T-helper 17 cell (primary cell): ENCODE measurements around the gene ATP8A2. TPM values are rescaled to one million over a fixed set of nuclear protein-coding genes. Genes with fewer than 3 reads are reported as not detected.

Source experiments
- ATAC-seq: fragments of 150-1000 bp; cut with Tn5 transposase; 2 replicates; pipeline ENCODE4 v1.10.0; 2021; ENCODE audit warnings: mild to moderate bottlenecking, moderate library complexity
- DNase-seq, 3 donors: peaks; one replicate each; pipeline versions ENCODE4 v3.0.0 to v3.0.0-alpha.2; 2020 to 2021
- H3K9me3 ChIP-seq: one replicate; pipeline ENCODE4 v1.7.0; 2013; ENCODE audit warnings: low read length, mild to moderate bottlenecking; ENCODE audit not compliant: control insufficient read depth, poor library complexity, severe bottlenecking
- H3K27ac Mint-ChIP-seq: one replicate; pipeline ENCODE4 v1.8.0; 2022; ENCODE audit warnings: mild to moderate bottlenecking, moderate library complexity, mixed read lengths
- H3K27me3 Mint-ChIP-seq: one replicate; pipeline ENCODE4 v1.8.0; 2022; ENCODE audit warnings: mixed read lengths
- H3K36me3 Mint-ChIP-seq: one replicate; pipeline ENCODE4 v1.8.0; 2022; ENCODE audit warnings: low read depth, mixed read lengths
- H3K4me1 Mint-ChIP-seq: one replicate; pipeline ENCODE4 v1.8.0; 2022; ENCODE audit warnings: mild to moderate bottlenecking, mixed read lengths
- H3K4me3 Mint-ChIP-seq: one replicate; pipeline ENCODE4 v1.8.0; 2022; ENCODE audit warnings: mild to moderate bottlenecking, moderate library complexity, mixed read lengths
- total RNA-seq, 4 donors: library from RNA in 2 of 4; stranded (reverse) in 2 of 4; gene quantifications; one replicate each; pipeline ENCODE4 v1.2.3 and lab custom pipeline; 2022 to 2026

Gene ATP8A2
- total RNA-seq, 2 donors from 2014 or later = 0.18 to 0.20 TPM

GRCh38 chr13:25699056-25699455 lies 327.3 kb downstream of the ATP8A2 start:
- H3K4me1 Mint-ChIP-seq = no peaks in the 10 kb centered on the region
- H3K27me3 Mint-ChIP-seq = peaks cover 16% of the 10 kb centered on the region
- H3K9me3 ChIP-seq = no peaks in the 10 kb centered on the region
- no peaks in the 10 kb centered on the region for H3K36me3 Mint-ChIP-seq
- H3K27ac Mint-ChIP-seq = no peak overlapping the region
- no peak for DNase-seq
- ATAC-seq = no peak
- H3K4me3 Mint-ChIP-seq = no peak overlapping the region

GRCh38 chr13:25699600-25699999 lies 327.8 kb downstream of the ATP8A2 start:
- H3K27ac Mint-ChIP-seq = no peak overlapping the region
- no peak overlapping the region for H3K4me3 Mint-ChIP-seq
- H3K9me3 ChIP-seq = no peaks in the 10 kb centered on the region
- H3K36me3 Mint-ChIP-seq = no peaks in the 10 kb centered on the region
- no peak for ATAC-seq
- no peaks in the 10 kb centered on the region for H3K4me1 Mint-ChIP-seq
- DNase-seq = no peak
- peaks cover 12% of the 10 kb centered on the region for H3K27me3 Mint-ChIP-seq

- DNase-seq = no peak
- no peaks in the 10 kb centered on the region for H3K9me3 ChIP-seq
- H3K4me1 Mint-ChIP-seq = no peaks in the 10 kb centered on the region
- peaks cover 12% of the 10 kb centered on the region for H3K27me3 Mint-ChIP-seq
- no peak for ATAC-seq
- H3K36me3 Mint-ChIP-seq = no peaks in the 10 kb centered on the region
- H3K27ac Mint-ChIP-seq = no peak overlapping the region
- no peak overlapping the region for H3K4me3 Mint-ChIP-seq
These were observed 329.5 kb downstream of the ATP8A2 start for GRCh38 chr13:25701304-25701703.

- no peak for DNase-seq
- Mint-ChIP-seq H3K4me1 (no peaks in the 10 kb centered on the region), H3K27me3 (peaks cover 12% of the 10 kb centered on the region), H3K36me3 (no peaks in the 10 kb centered on the region), H3K4me3 (no peak overlapping the region), H3K27ac (no peak overlapping the region)
- H3K9me3 ChIP-seq = no peaks in the 10 kb centered on the region
- ATAC-seq = no peak
These were observed 330.6 kb downstream of the ATP8A2 start for GRCh38 chr13:25702386-25702785.

GRCh38 chr13:25707726-25708125 lies 336.0 kb downstream of the ATP8A2 start:
- peaks cover 31% of the 10 kb centered on the region for H3K27me3 Mint-ChIP-seq
- DNase-seq = no peak
- H3K4me1 Mint-ChIP-seq = no peaks in the 10 kb centered on the region
- H3K4me3 Mint-ChIP-seq = no peak overlapping the region
- no peak overlapping the region for H3K27ac Mint-ChIP-seq
- no peaks in the 10 kb centered on the region for H3K9me3 ChIP-seq
- H3K36me3 Mint-ChIP-seq = no peaks in the 10 kb centered on the region
- no peak for ATAC-seq

GRCh38 chr13:25708268-25708667 lies 336.5 kb downstream of the ATP8A2 start:
- Mint-ChIP-seq H3K36me3 (no peaks in the 10 kb centered on the region), H3K27me3 (peaks cover 32% of the 10 kb centered on the region), H3K4me3 (no peak overlapping the region), H3K27ac (no peak overlapping the region), H3K4me1 (no peaks in the 10 kb centered on the region)
- DNase-seq = no peak
- ATAC-seq = no peak
- H3K9me3 ChIP-seq = no peaks in the 10 kb centered on the region

GRCh38 chr13:25709088-25709487 lies 337.3 kb downstream of the ATP8A2 start:
- H3K4me1 Mint-ChIP-seq = no peaks in the 10 kb centered on the region
- H3K36me3 Mint-ChIP-seq = no peaks in the 10 kb centered on the region
- no peak overlapping the region for H3K4me3 Mint-ChIP-seq
- no peak for DNase-seq
- H3K27ac Mint-ChIP-seq = no peak overlapping the region
- H3K27me3 Mint-ChIP-seq = peaks cover 38% of the 10 kb centered on the region
- no peaks in the 10 kb centered on the region for H3K9me3 ChIP-seq
- no peak for ATAC-seq

- ATAC-seq (no peak), DNase-seq (no peak)
- Mint-ChIP-seq H3K27ac (no peak overlapping the region), H3K27me3 (peaks cover 44% of the 10 kb centered on the region), H3K4me3 (no peak overlapping the region), H3K4me1 (no peaks in the 10 kb centered on the region), H3K36me3 (no peaks in the 10 kb centered on the region)
- no peaks in the 10 kb centered on the region for H3K9me3 ChIP-seq
These were observed 344.0 kb downstream of the ATP8A2 start for GRCh38 chr13:25715760-25716159.

GRCh38 chr13:25717666-25718197 lies 346.0 kb downstream of the ATP8A2 start:
- H3K27me3 Mint-ChIP-seq = peaks cover 42% of the 10 kb centered on the region

GRCh38 chr13:25719666-25720065 lies 347.9 kb downstream of the ATP8A2 start:
- Mint-ChIP-seq H3K27me3 (peaks cover 37% of the 10 kb centered on the region), H3K4me3 (no peak overlapping the region), H3K36me3 (no peaks in the 10 kb centered on the region), H3K4me1 (no peaks in the 10 kb centered on the region), H3K27ac (no peak overlapping the region)
- no peaks in the 10 kb centered on the region for H3K9me3 ChIP-seq
- DNase-seq = no peak
- ATAC-seq = no peak

More at GRCh38 chr13:25717666-25718197, 346.0 kb downstream of the ATP8A2 start:
- no peaks in the 10 kb centered on the region for H3K36me3 Mint-ChIP-seq
- DNase-seq = no peak
- H3K4me3 Mint-ChIP-seq = no peak overlapping the region
- H3K9me3 ChIP-seq = no peaks in the 10 kb centered on the region
- ATAC-seq = no peak
- H3K27ac Mint-ChIP-seq = no peak overlapping the region
- no peaks in the 10 kb centered on the region for H3K4me1 Mint-ChIP-seq

- Mint-ChIP-seq H3K4me3 (no peak overlapping the region), H3K36me3 (no peaks in the 10 kb centered on the region), H3K4me1 (no peaks in the 10 kb centered on the region), H3K27me3 (peaks cover 42% of the 10 kb centered on the region), H3K27ac (no peak overlapping the region)
- ATAC-seq (no peak), DNase-seq (no peak)
- no peaks in the 10 kb centered on the region for H3K9me3 ChIP-seq
These were observed 351.1 kb downstream of the ATP8A2 start for GRCh38 chr13:25722893-25723292.

- no peaks in the 10 kb centered on the region for H3K4me1 Mint-ChIP-seq
- H3K27me3 Mint-ChIP-seq = peaks cover 41% of the 10 kb centered on the region
- no peaks in the 10 kb centered on the region for H3K9me3 ChIP-seq
- no peak overlapping the region for H3K27ac Mint-ChIP-seq
- ATAC-seq (no peak), DNase-seq (no peak)
- no peaks in the 10 kb centered on the region for H3K36me3 Mint-ChIP-seq
- H3K4me3 Mint-ChIP-seq = no peak overlapping the region
These were observed 353.3 kb downstream of the ATP8A2 start for GRCh38 chr13:25725104-25725503.

- Mint-ChIP-seq H3K4me3 (no peak overlapping the region), H3K36me3 (no peaks in the 10 kb centered on the region), H3K4me1 (no peaks in the 10 kb centered on the region), H3K27me3 (peaks cover 38% of the 10 kb centered on the region), H3K27ac (no peak overlapping the region)
- no peak for DNase-seq
- no peaks in the 10 kb centered on the region for H3K9me3 ChIP-seq
- ATAC-seq = no peak
These were observed 355.5 kb downstream of the ATP8A2 start for GRCh38 chr13:25727250-25727649.

GRCh38 chr13:25727810-25728209 lies 356.0 kb downstream of the ATP8A2 start:
- Mint-ChIP-seq H3K36me3 (no peaks in the 10 kb centered on the region), H3K4me3 (no peak overlapping the region), H3K27me3 (peaks cover 33% of the 10 kb centered on the region), H3K27ac (no peak overlapping the region), H3K4me1 (no peaks in the 10 kb centered on the region)
- no peak for ATAC-seq
- DNase-seq = no peak
- H3K9me3 ChIP-seq = no peaks in the 10 kb centered on the region
